ENCODE results near the gene ROCK2. TPM values are rescaled to one million over a fixed set of nuclear protein-coding genes. Genes with fewer than 3 reads are reported as not detected.

The ROCK2 gene
- total and polyA plus RNA-seq, 9 of the 15 experiments (the other 6 are each of a cell fraction or from before 2014, with no cell fraction given), result 4.9 to 30.6 (median 14.3) TPM

- TF ChIP-seq ZBTB40 (IDR thresholded peaks at IDR 0.05) (no peak), ZBTB40 (CRISPR knock-in tag; IDR thresholded peaks at IDR 0.05) (no peak), THRB (CRISPR knock-in tag; conservative IDR thresholded peaks at IDR 0.05) (no peak), KAT2B (IDR thresholded peaks at IDR 0.05; ENCODE audit: low read depth, low read length) (no peak), DIDO1 (tag; IDR thresholded peaks at IDR 0.05; ENCODE audit: low read depth) (no peak), PCBP2 (IDR thresholded peaks at IDR 0.05; ENCODE audit: low read depth, low read length, poor library complexity, severe bottlenecking) (no peak), CAMTA2 (CRISPR knock-in tag; conservative IDR thresholded peaks at IDR 0.05) (no peak), CBFA2T2 (conservative IDR thresholded peaks at IDR 0.05) (no peak), EP300 (IDR thresholded peaks at IDR 0.05; ENCODE audit: low read length) (no peak), ZNF764 (CRISPR knock-in tag; IDR thresholded peaks at IDR 0.05; ENCODE audit: low read depth) (no peak)
Observed at GRCh38 chr2:11311543-11311942, 32.9 kb downstream of the ROCK2 start (continued).
